Activated CD4-positive, alpha-beta T cell treated with anti-CD3 and anti-CD28 coated beads for 36 hours (primary cell): ENCODE measurements around the gene SH3BP1. TPM values are rescaled to one million over a fixed set of nuclear protein-coding genes. Genes with fewer than 3 reads are reported as not detected.
A peak's percentile ranks its signal among the peaks of the same experiment; 100 is the strongest.

Experiments
- ATAC-seq: fragments of 200-7000 bp; cut with Tn5 transposase; one replicate; pipeline ENCODE4 v1.10.0; 2021; ENCODE audit warnings: mild to moderate bottlenecking, moderate library complexity
- CTCF ChIA-PET: fragments of 350-600 bp; sonication (Branson Sonifier 250); formaldehyde crosslinking; loops from one replicate; lab custom pipeline; 2021; ENCODE audit warnings: antibody characterized with exemption; lab: Charles Lee
- POLR2A ChIA-PET: fragments of 350-600 bp; sonication (Branson Sonifier 250); formaldehyde crosslinking; loops from one replicate; lab custom pipeline; 2021; ENCODE audit warnings: antibody characterized with exemption, inconsistent platforms; lab: Charles Lee
- DNase-seq: peaks from one replicate; pipeline ENCODE4 v3.0.0-alpha.2; 2020
- H3K27ac Mint-ChIP-seq: one replicate; pipeline ENCODE4 v1.8.0; 2021; ENCODE audit warnings: mixed read lengths
- H3K27me3 Mint-ChIP-seq: one replicate; pipeline ENCODE4 v1.8.0; 2021; ENCODE audit warnings: mixed read lengths
- H3K36me3 Mint-ChIP-seq: one replicate; pipeline ENCODE4 v1.8.0; 2021; ENCODE audit warnings: low read depth, mixed read lengths
- H3K4me1 Mint-ChIP-seq: one replicate; pipeline ENCODE4 v1.8.0; 2021; ENCODE audit warnings: mixed read lengths
- H3K4me3 Mint-ChIP-seq: one replicate; pipeline ENCODE4 v1.8.0; 2021; ENCODE audit warnings: mild to moderate bottlenecking, moderate library complexity, mixed read lengths
- H3K9me3 Mint-ChIP-seq: one replicate; pipeline ENCODE4 v1.8.0; 2021; ENCODE audit warnings: low read depth, mixed read lengths
- intact Hi-C, 2 experiments: fragments of 100-400 bp; cut with DNase I in 1 of 2; cut with micrococcal nuclease in 1 of 2; formaldehyde crosslinking; loops; one replicate each; pipeline versions ENCODE4 v1.14.2 to v1.15.1; 2022 to 2024; cut with DNase I, micrococcal nuclease
- total RNA-seq, 2 experiments: library from RNA; stranded (reverse); gene quantifications; one replicate each; pipeline ENCODE4 v1.2.3, GENCODE V29; 2021

Gene SH3BP1
- total RNA-seq, 2 experiments from 2014 or later = 86.5 to 98.2 TPM

- intact Hi-C loops = no loop called here
- DNase-seq = no peak
- peaks cover under 1% of the 10 kb centered on the region for H3K4me1 Mint-ChIP-seq
- POLR2A ChIA-PET = no interaction called here
- no peaks in the 10 kb centered on the region for H3K9me3 Mint-ChIP-seq
- H3K27me3 Mint-ChIP-seq = no peaks in the 10 kb centered on the region
- H3K36me3 Mint-ChIP-seq = peaks cover 23% of the 10 kb centered on the region
- no peak overlapping the region for H3K4me3 Mint-ChIP-seq
- no peak overlapping the region for H3K27ac Mint-ChIP-seq
- CTCF ChIA-PET = interaction anchor here (0.6 to 1.2 kb wide), 2 partner anchors 9 to 10 kb away, joined by 3 read pairs; no protein-coding TSS in a partner anchor
- ATAC-seq = peak; percentile 19
These were observed 23.0 kb upstream of the SH3BP1 start for GRCh38 chr22:37616201-37617083.

GRCh38 chr22:37617431-37617830 lies 22.0 kb upstream of the SH3BP1 start:
- Mint-ChIP-seq H3K4me3 (no peak overlapping the region), H3K27me3 (no peaks in the 10 kb centered on the region), H3K27ac (no peak overlapping the region), H3K9me3 (no peaks in the 10 kb centered on the region), H3K4me1 (no peaks in the 10 kb centered on the region), H3K36me3 (peaks cover 25% of the 10 kb centered on the region)
- no peak for ATAC-seq
- POLR2A ChIA-PET = interaction anchor here (0.8 kb wide), 1 partner anchor 44 kb away, joined by 3 read pairs; no protein-coding TSS in a partner anchor
- DNase-seq = no peak
- intact Hi-C loops = no loop called here
- CTCF ChIA-PET = interaction anchor here (1.1 to 1.2 kb wide), 2 partner anchors 11 to 16 kb away, joined by 3 to 5 read pairs; no protein-coding TSS in a partner anchor

- no peak for ATAC-seq
- no peaks in the 10 kb centered on the region for H3K9me3 Mint-ChIP-seq
- no peaks in the 10 kb centered on the region for H3K27me3 Mint-ChIP-seq
- peaks cover 26% of the 10 kb centered on the region for H3K36me3 Mint-ChIP-seq
- no peak overlapping the region for H3K27ac Mint-ChIP-seq
- CTCF ChIA-PET = interaction anchor here (1.0 to 1.2 kb wide), 3 partner anchors 11 to 43 kb away, joined by 3 to 5 read pairs (median 5); no protein-coding TSS in a partner anchor
- H3K4me3 Mint-ChIP-seq = no peak overlapping the region
- intact Hi-C loops = no loop called here
- DNase-seq = no peak
- POLR2A ChIA-PET = no interaction called here
- H3K4me1 Mint-ChIP-seq = no peaks in the 10 kb centered on the region
These were observed 21.3 kb upstream of the SH3BP1 start for GRCh38 chr22:37618072-37618656.

GRCh38 chr22:37618674-37619073 lies 20.8 kb upstream of the SH3BP1 start:
- no peak for ATAC-seq
- H3K36me3 Mint-ChIP-seq = peaks cover 27% of the 10 kb centered on the region
- H3K27ac Mint-ChIP-seq = no peak overlapping the region
- H3K9me3 Mint-ChIP-seq = no peaks in the 10 kb centered on the region
- POLR2A ChIA-PET = interaction anchor here (0.6 kb wide), 1 partner anchor 68 kb away, joined by 4 read pairs; the partner anchor contains the start of gene NOL12
- H3K4me3 Mint-ChIP-seq = no peak overlapping the region
- no peaks in the 10 kb centered on the region for H3K27me3 Mint-ChIP-seq
- DNase-seq = no peak
- intact Hi-C loops = no loop called here
- peaks cover 2% of the 10 kb centered on the region for H3K4me1 Mint-ChIP-seq
- CTCF ChIA-PET = interaction anchor here (0.8 to 3.9 kb wide), 5 partner anchors 8 to 42 kb away, joined by 3 to 18 read pairs (median 5); partner anchors contain the start of gene GGA1

GRCh38 chr22:37619991-37620390 lies 19.5 kb upstream of the SH3BP1 start:
- Mint-ChIP-seq H3K36me3 (peaks cover 28% of the 10 kb centered on the region), H3K9me3 (no peaks in the 10 kb centered on the region), H3K27ac (no peak overlapping the region), H3K27me3 (no peaks in the 10 kb centered on the region), H3K4me3 (no peak overlapping the region), H3K4me1 (peaks cover 11% of the 10 kb centered on the region)
- CTCF ChIA-PET = interaction anchor here (0.6 to 3.9 kb wide), 7 partner anchors 9 to 185 kb away, joined by 3 to 18 read pairs (median 5); partner anchors contain the start of gene GGA1
- intact Hi-C loops = loop anchor here in 1 of 2 experiments (5.0 kb wide), 1 partner anchor 242 kb away; no protein-coding TSS in a partner anchor
- POLR2A ChIA-PET = no interaction called here
- no peak for ATAC-seq
- no peak for DNase-seq

GRCh38 chr22:37621352-37621860 lies 18.1 kb upstream of the SH3BP1 start:
- ChIA-PET POLR2A (interaction anchor here (0.6 to 1.2 kb wide), 2 partner anchors 10 to 11 kb away, joined by 3 to 4 read pairs; no protein-coding TSS in a partner anchor), CTCF (interaction anchor here (1.6 to 4.1 kb wide), 4 partner anchors 11 to 60 kb away, joined by 6 to 18 read pairs (median 16); partner anchors contain the start of gene GGA1)
- H3K36me3 Mint-ChIP-seq = peaks cover 34% of the 10 kb centered on the region
- ATAC-seq (no peak), DNase-seq (no peak)
- no peak overlapping the region for H3K4me3 Mint-ChIP-seq
- H3K9me3 Mint-ChIP-seq = no peaks in the 10 kb centered on the region
- peaks cover 25% of the 10 kb centered on the region for H3K4me1 Mint-ChIP-seq
- intact Hi-C loops = loop anchor here in 1 of 2 experiments (5.0 kb wide), 1 partner anchor 241 kb away; no protein-coding TSS in a partner anchor
- H3K27me3 Mint-ChIP-seq = no peaks in the 10 kb centered on the region
- no peak overlapping the region for H3K27ac Mint-ChIP-seq

- ATAC-seq (peak; percentile 83), DNase-seq (peak; percentile 88)
- Mint-ChIP-seq H3K9me3 (no peaks in the 10 kb centered on the region), H3K4me1 (peaks cover 43% of the 10 kb centered on the region), H3K36me3 (peaks cover 30% of the 10 kb centered on the region), H3K27ac (peak overlapping the region; percentile 89), H3K4me3 (no peak overlapping the region), H3K27me3 (no peaks in the 10 kb centered on the region)
- CTCF ChIA-PET = interaction anchor here (0.6 to 4.1 kb wide), 9 partner anchors 11 to 184 kb away, joined by 3 to 18 read pairs (median 3); partner anchors contain the start of gene GCAT
- intact Hi-C loops = loop anchor here (1.0 to 5.0 kb wide), 5 partner anchors 15 to 239 kb away; partner anchors contain the start of gene GGA1 (in 1 of the 2)
- POLR2A ChIA-PET = interaction anchor here (0.6 kb wide), 1 partner anchor 73 kb away, joined by 9 read pairs; no protein-coding TSS in a partner anchor
These were observed 16.1 kb upstream of the SH3BP1 start for GRCh38 chr22:37623075-37624016.

GRCh38 chr22:37624017-37624365 lies 15.5 kb upstream of the SH3BP1 start:
- H3K9me3 Mint-ChIP-seq = no peaks in the 10 kb centered on the region
- H3K27ac Mint-ChIP-seq = peak overlapping the region; percentile 89
- H3K4me3 Mint-ChIP-seq = no peak overlapping the region
- H3K36me3 Mint-ChIP-seq = peaks cover 23% of the 10 kb centered on the region
- intact Hi-C loops = loop anchor here in 1 of 2 experiments (5.0 kb wide), 1 partner anchor 238 kb away; no protein-coding TSS in a partner anchor
- CTCF ChIA-PET = interaction anchor here (0.7 to 4.1 kb wide), 4 partner anchors 10 to 184 kb away, joined by 3 to 18 read pairs (median 6); partner anchors contain the start of gene GCAT
- POLR2A ChIA-PET = interaction anchor here (0.6 kb wide), 1 partner anchor 72 kb away, joined by 9 read pairs; no protein-coding TSS in a partner anchor
- DNase-seq (no peak), ATAC-seq (no peak)
- H3K27me3 Mint-ChIP-seq = no peaks in the 10 kb centered on the region
- H3K4me1 Mint-ChIP-seq = peaks cover 46% of the 10 kb centered on the region

- H3K4me3 Mint-ChIP-seq = no peak overlapping the region
- intact Hi-C loops = loop anchor here in 1 of 2 experiments (5.0 kb wide), 1 partner anchor 237 kb away; no protein-coding TSS in a partner anchor
- H3K27me3 Mint-ChIP-seq = no peaks in the 10 kb centered on the region
- DNase-seq = no peak
- peak overlapping the region; percentile 66 for H3K27ac Mint-ChIP-seq
- CTCF ChIA-PET = interaction anchor here (0.6 to 4.7 kb wide), 8 partner anchors 9 to 1169 kb away, joined by 3 to 41 read pairs (median 6); no protein-coding TSS in a partner anchor
- H3K9me3 Mint-ChIP-seq = no peaks in the 10 kb centered on the region
- POLR2A ChIA-PET = interaction anchor here (0.6 kb wide), 1 partner anchor 88 kb away, joined by 8 read pairs; no protein-coding TSS in a partner anchor
- no peak for ATAC-seq
- H3K4me1 Mint-ChIP-seq = peaks cover 46% of the 10 kb centered on the region
- H3K36me3 Mint-ChIP-seq = peaks cover 23% of the 10 kb centered on the region
These were observed 14.6 kb upstream of the SH3BP1 start for GRCh38 chr22:37624876-37625275.
